SKM-1 (cell line): ENCODE results near the gene SH3GLB1.
A peak's percentile ranks its signal among the peaks of the same experiment; 100 is the strongest.
"Not testable (repeated sequence)": the region's sequence is repeated elsewhere in the genome, so short reads cannot be mapped to it uniquely, and the experiment has no call there.

Source experiments
- DNase-seq: peaks from one replicate; lab custom pipeline; 2025; ENCODE audit not compliant: unreplicated experiment; lab: John Stamatoyannopoulos, UW

The SH3GLB1 gene

GRCh38 chr1:86704458-86704971, at the start of gene SH3GLB1:
Gene SH3GLB1, plus strand, starts transcription at chr1:86704576. Its CDS starts 324 bp downstream, at chr1:86704900.
- DNase-seq, result peak; percentile 96

- DNase-seq, result not testable (repeated sequence)
Observed at GRCh38 chr1:86658381-86658780, 46.0 kb upstream of the SH3GLB1 start.

GRCh38 chr1:86666368-86666767, 38.0 kb upstream of the SH3GLB1 start:
- no peak for DNase-seq

- DNase-seq, result no peak
Observed at GRCh38 chr1:86687595-86687994, 16.8 kb upstream of the SH3GLB1 start.

- DNase-seq, result no peak
Observed at GRCh38 chr1:86692641-86693040, 11.7 kb upstream of the SH3GLB1 start.

- DNase-seq, result no peak
Observed at GRCh38 chr1:86695400-86695799, 9.0 kb upstream of the SH3GLB1 start.

- DNase-seq, result no peak
Observed at GRCh38 chr1:86696522-86696921, 7.9 kb upstream of the SH3GLB1 start.

- no peak for DNase-seq
Observed at GRCh38 chr1:86699186-86699585, 5.2 kb upstream of the SH3GLB1 start.

- DNase-seq, result no peak
Observed at GRCh38 chr1:86701731-86702130, 2.6 kb upstream of the SH3GLB1 start.

- not testable (repeated sequence) for DNase-seq
Observed at GRCh38 chr1:86702954-86703494, 1.4 kb upstream of the SH3GLB1 start.

GRCh38 chr1:86703696-86704457, 499 bp upstream of the SH3GLB1 start:
- DNase-seq, result no peak

GRCh38 chr1:86704972-86705664, 742 bp downstream of the SH3GLB1 start:
- peak; percentile 16 for DNase-seq

- no peak for DNase-seq
Observed at GRCh38 chr1:86705665-86705985, 1.2 kb downstream of the SH3GLB1 start.

GRCh38 chr1:86706018-86706635, 1.8 kb downstream of the SH3GLB1 start:
- no peak for DNase-seq

- DNase-seq, result no peak
Observed at GRCh38 chr1:86708920-86709319, 4.5 kb downstream of the SH3GLB1 start.

- no peak for DNase-seq
Observed at GRCh38 chr1:86712088-86712860, 7.9 kb downstream of the SH3GLB1 start.

- no peak for DNase-seq
Observed at GRCh38 chr1:86713477-86713876, 9.1 kb downstream of the SH3GLB1 start.

- DNase-seq, result no peak
Observed at GRCh38 chr1:86714159-86714558, 9.8 kb downstream of the SH3GLB1 start.

GRCh38 chr1:86714561-86715244, 10.3 kb downstream of the SH3GLB1 start:
- no peak for DNase-seq

GRCh38 chr1:86718786-86719185, 14.4 kb downstream of the SH3GLB1 start:
- no peak for DNase-seq
